Endothelial cell (in vitro differentiated cells): ENCODE measurements around the gene TMEM74B. TPM values are rescaled to one million over a fixed set of nuclear protein-coding genes. Genes with fewer than 3 reads are reported as not detected.
A peak's percentile ranks its signal among the peaks of the same experiment; 100 is the strongest.

Source experiments
- DNase-seq: peaks from one replicate; pipeline ENCODE4 v3.0.0; 2021; ENCODE audit warnings: low spot score
- H3K27ac Mint-ChIP-seq: one replicate; pipeline ENCODE4 v1.8.0; 2021; ENCODE audit warnings: mixed read lengths, inconsistent platforms; ENCODE audit not compliant: unreplicated experiment
- H3K27me3 Mint-ChIP-seq: one replicate; pipeline ENCODE4 v1.8.0; 2021; ENCODE audit warnings: mild to moderate bottlenecking, moderate library complexity, mixed read lengths, inconsistent platforms; ENCODE audit not compliant: unreplicated experiment
- H3K36me3 Mint-ChIP-seq: one replicate; pipeline ENCODE4 v1.8.0; 2021; ENCODE audit warnings: mild to moderate bottlenecking, low read depth, mixed read lengths, inconsistent platforms; ENCODE audit not compliant: unreplicated experiment
- H3K4me1 Mint-ChIP-seq: one replicate; pipeline ENCODE4 v1.8.0; 2021; ENCODE audit warnings: mild to moderate bottlenecking, mixed read lengths, inconsistent platforms; ENCODE audit not compliant: unreplicated experiment
- H3K4me3 Mint-ChIP-seq: one replicate; pipeline ENCODE4 v1.8.0; 2021; ENCODE audit warnings: mild to moderate bottlenecking, mixed read lengths, inconsistent platforms; ENCODE audit not compliant: unreplicated experiment
- H3K9me3 Mint-ChIP-seq: one replicate; pipeline ENCODE4 v1.8.0; 2021; ENCODE audit warnings: mixed read lengths, inconsistent platforms; ENCODE audit not compliant: unreplicated experiment
- CTCF ChIP-seq: fragments of 200-600 bp; sonication (generic); IDR thresholded peaks from one replicate; pipeline ENCODE4 v1.5.0; 2021; ENCODE audit warnings: antibody characterized with exemption; ENCODE audit not compliant: unreplicated experiment
- total RNA-seq: library from RNA; stranded (reverse); fragmentation: NEBNext Ultra II Directional; extraction: Animal tissue kit (Norgen Biotek cat#: 25700); gene quantifications from one replicate; pipeline ENCODE4 v1.2.1, GENCODE V29; 2021; ENCODE audit not compliant: unreplicated experiment

TMEM74B gene
- total RNA-seq, 1 donor from 2014 or later, result 35.4 TPM

GRCh38 chr20:1174787-1175186, 10.0 kb downstream of the TMEM74B start:
- Mint-ChIP-seq H3K9me3 (no peaks in the 10 kb centered on the region), H3K36me3 (peaks cover 27% of the 10 kb centered on the region)
- no peak for TF ChIP-seq CTCF

GRCh38 chr20:1173698-1174097, 11.1 kb downstream of the TMEM74B start:
- Mint-ChIP-seq H3K9me3 (no peaks in the 10 kb centered on the region), H3K27me3 (peaks cover 4% of the 10 kb centered on the region), H3K4me1 (peaks cover 5% of the 10 kb centered on the region), H3K36me3 (peaks cover 29% of the 10 kb centered on the region), H3K4me3 (no peak overlapping the region), H3K27ac (no peak overlapping the region)
- no peak for TF ChIP-seq CTCF
- no peak for DNase-seq

More at GRCh38 chr20:1174787-1175186, 10.0 kb downstream of the TMEM74B start:
- no peak for DNase-seq
- Mint-ChIP-seq H3K27ac (no peak overlapping the region), H3K27me3 (peaks cover 4% of the 10 kb centered on the region), H3K4me3 (no peak overlapping the region), H3K4me1 (peaks cover 5% of the 10 kb centered on the region)

- Mint-ChIP-seq H3K4me1 (peaks cover 18% of the 10 kb centered on the region), H3K27me3 (peaks cover 4% of the 10 kb centered on the region), H3K9me3 (no peaks in the 10 kb centered on the region), H3K27ac (no peak overlapping the region), H3K4me3 (no peak overlapping the region), H3K36me3 (peaks cover 44% of the 10 kb centered on the region)
- peak; percentile 60 for DNase-seq
- TF ChIP-seq CTCF, result no peak
Observed at GRCh38 chr20:1171461-1172093, 13.2 kb downstream of the TMEM74B start.

GRCh38 chr20:1169224-1169623, 15.6 kb downstream of the TMEM74B start:
- no peak overlapping the region for H3K4me3 Mint-ChIP-seq
- H3K27me3 Mint-ChIP-seq, result no peaks in the 10 kb centered on the region
- H3K36me3 Mint-ChIP-seq, result peaks cover 61% of the 10 kb centered on the region
- no peaks in the 10 kb centered on the region for H3K9me3 Mint-ChIP-seq
- H3K4me1 Mint-ChIP-seq, result peaks cover 27% of the 10 kb centered on the region
- H3K27ac Mint-ChIP-seq, result no peak overlapping the region
- no peak for DNase-seq
- TF ChIP-seq CTCF, result no peak

GRCh38 chr20:1166948-1167720, 17.6 kb downstream of the TMEM74B start:
- H3K9me3 Mint-ChIP-seq, result no peaks in the 10 kb centered on the region
- no peak for DNase-seq
- H3K4me1 Mint-ChIP-seq, result peaks cover 27% of the 10 kb centered on the region
- peak overlapping the region; percentile 38 for H3K27ac Mint-ChIP-seq
- no peaks in the 10 kb centered on the region for H3K27me3 Mint-ChIP-seq
- peaks cover 61% of the 10 kb centered on the region for H3K36me3 Mint-ChIP-seq
- H3K4me3 Mint-ChIP-seq, result peak overlapping the region; percentile 56
- TF ChIP-seq CTCF, result no peak
